AG04450 (cell line): ENCODE measurements around the gene CACNA2D3. TPM values are rescaled to one million over a fixed set of nuclear protein-coding genes. Genes with fewer than 3 reads are reported as not detected.
A peak's percentile ranks its signal among the peaks of the same experiment; 100 is the strongest.

Experiments
- CTCF ChIA-PET: fragments of 300-600, 350-600 bp; formaldehyde crosslinking; extraction: SDS; loops from one replicate; lab custom pipeline; 2022; ENCODE audit warnings: antibody characterized with exemption, inconsistent platforms; lab: Charles Lee
- POLR2A ChIA-PET: fragments of 350-600 bp; formaldehyde crosslinking; extraction: SDS; loops from one replicate; lab custom pipeline; 2021; ENCODE audit warnings: antibody characterized with exemption, inconsistent platforms; lab: Yijun Ruan, JAX
- DNase-seq: peaks from one replicate; pipeline ENCODE4 v3.0.0-alpha.2; 2011; ENCODE audit warnings: low read depth, low spot score
- H3K27ac ChIP-seq: one replicate; pipeline ENCODE4 v1.5.1; 2012; ENCODE audit warnings: low read depth, low read length, control low read depth
- H3K27me3 ChIP-seq: one replicate; pipeline ENCODE4 v1.6.0; 2012; ENCODE audit warnings: low read length; ENCODE audit not compliant: control insufficient read depth, insufficient read depth
- H3K4me3 ChIP-seq: 2 replicates; pipeline ENCODE4 v1.5.1; 2011; ENCODE audit warnings: mild to moderate bottlenecking, low read depth, low read length, control low read depth
- H3K9me3 ChIP-seq: 2 replicates; pipeline ENCODE4 v1.5.1; 2012; ENCODE audit warnings: low read length; ENCODE audit not compliant: control insufficient read depth, insufficient read depth
- polyA plus RNA-seq: library from polyadenylated mRNA; depleted of rRNA; stranded (reverse); fragments of >200 nt; gene quantifications from 2 replicates; pipeline ENCODE4 v1.2.3, GENCODE V29; 2011
- TF ChIP-seq, protein P1 (sequence below): IDR thresholded peaks from 2 replicates; pipeline ENCODE4 v1.5.1; 2011; ENCODE audit warnings: low read depth, low read length, control low read depth, inconsistent platforms

Gene CACNA2D3
- polyA plus RNA-seq, 1 experiment = 0.32 TPM

- TF ChIP-seq, protein P1, sequence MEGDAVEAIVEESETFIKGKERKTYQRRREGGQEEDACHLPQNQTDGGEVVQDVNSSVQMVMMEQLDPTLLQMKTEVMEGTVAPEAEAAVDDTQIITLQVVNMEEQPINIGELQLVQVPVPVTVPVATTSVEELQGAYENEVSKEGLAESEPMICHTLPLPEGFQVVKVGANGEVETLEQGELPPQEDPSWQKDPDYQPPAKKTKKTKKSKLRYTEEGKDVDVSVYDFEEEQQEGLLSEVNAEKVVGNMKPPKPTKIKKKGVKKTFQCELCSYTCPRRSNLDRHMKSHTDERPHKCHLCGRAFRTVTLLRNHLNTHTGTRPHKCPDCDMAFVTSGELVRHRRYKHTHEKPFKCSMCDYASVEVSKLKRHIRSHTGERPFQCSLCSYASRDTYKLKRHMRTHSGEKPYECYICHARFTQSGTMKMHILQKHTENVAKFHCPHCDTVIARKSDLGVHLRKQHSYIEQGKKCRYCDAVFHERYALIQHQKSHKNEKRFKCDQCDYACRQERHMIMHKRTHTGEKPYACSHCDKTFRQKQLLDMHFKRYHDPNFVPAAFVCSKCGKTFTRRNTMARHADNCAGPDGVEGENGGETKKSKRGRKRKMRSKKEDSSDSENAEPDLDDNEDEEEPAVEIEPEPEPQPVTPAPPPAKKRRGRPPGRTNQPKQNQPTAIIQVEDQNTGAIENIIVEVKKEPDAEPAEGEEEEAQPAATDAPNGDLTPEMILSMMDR = no peak
- DNase-seq = no peak
- CTCF ChIA-PET = interaction anchor here (0.6 to 2.0 kb wide), 3 partner anchors 11 to 83 kb away, joined by 4 read pairs; no protein-coding TSS in a partner anchor
- H3K9me3 ChIP-seq = no peaks in the 10 kb centered on the region
- H3K27me3 ChIP-seq = no peaks in the 10 kb centered on the region
- POLR2A ChIA-PET = interaction anchor here (0.6 to 1.0 kb wide), 4 partner anchors 10 to 595 kb away, joined by 3 to 8 read pairs (median 4); partner anchors contain the start of gene WNT5A
- H3K27ac ChIP-seq = peak overlapping the region; percentile 85
- no peak overlapping the region for H3K4me3 ChIP-seq
Observed at GRCh38 chr3:54892168-54892567, 769.8 kb downstream of the CACNA2D3 start.

GRCh38 chr3:54895613-54896012 lies 773.3 kb downstream of the CACNA2D3 start:
- Histone ChIP-seq H3K4me3 (no peak overlapping the region), H3K27ac (no peak overlapping the region), H3K9me3 (no peaks in the 10 kb centered on the region), H3K27me3 (no peaks in the 10 kb centered on the region)
- ChIA-PET POLR2A (no interaction called here), CTCF (no interaction called here)
- DNase-seq = no peak
- TF ChIP-seq, protein P1 = no peak

DNA sequence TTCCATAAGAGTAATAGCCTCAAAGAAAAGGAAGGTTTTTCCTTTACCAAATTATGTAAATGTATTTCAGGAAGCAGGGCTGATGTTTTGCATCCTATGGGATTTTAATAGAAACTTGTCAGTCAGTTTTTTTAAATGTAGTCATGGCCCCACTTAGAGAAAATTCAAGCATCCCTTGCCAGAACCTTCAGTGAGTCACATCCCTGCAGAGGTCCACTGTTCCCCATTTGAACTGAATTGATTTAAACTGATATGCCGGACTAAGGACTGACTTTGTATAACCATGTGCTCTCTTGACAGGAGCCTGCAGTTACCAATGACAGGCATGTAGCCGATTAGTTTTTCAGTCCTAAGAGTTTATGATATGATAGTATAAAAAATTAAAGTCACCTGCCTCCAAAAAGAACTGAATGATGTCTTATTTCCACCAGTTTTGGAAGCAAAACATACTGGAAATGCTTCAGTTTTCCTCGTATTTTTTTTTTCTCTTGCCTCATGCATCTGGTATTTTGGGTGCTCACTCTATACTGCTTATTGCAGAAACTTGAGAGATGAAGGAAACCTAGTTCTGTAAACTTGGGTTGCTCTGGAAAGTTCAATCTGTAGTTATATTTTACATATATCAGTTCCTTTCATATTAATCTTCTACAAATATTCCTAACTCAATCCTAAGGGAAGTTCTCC lies 774.8 kb downstream of the CACNA2D3 start:
- ChIA-PET CTCF (interaction anchor here (0.7 kb wide), 1 partner anchor 78 kb away, joined by 3 read pairs; no protein-coding TSS in a partner anchor), POLR2A (no interaction called here)
- TF ChIP-seq, protein P1 = no peak
- peak; percentile 34 for DNase-seq
- Histone ChIP-seq H3K27me3 (no peaks in the 10 kb centered on the region), H3K27ac (peak overlapping the region; percentile 40), H3K9me3 (no peaks in the 10 kb centered on the region), H3K4me3 (no peak overlapping the region)

- no peak overlapping the region for H3K27ac ChIP-seq
- CTCF ChIA-PET = interaction anchor here (1.6 kb wide), 1 partner anchor 44 kb away, joined by 7 read pairs; no protein-coding TSS in a partner anchor
- H3K4me3 ChIP-seq = no peak overlapping the region
- no peak for DNase-seq
- POLR2A ChIA-PET = no interaction called here
- H3K9me3 ChIP-seq = no peaks in the 10 kb centered on the region
- TF ChIP-seq, protein P1 = no peak
- H3K27me3 ChIP-seq = no peaks in the 10 kb centered on the region
Observed at GRCh38 chr3:54899273-54899672, 776.9 kb downstream of the CACNA2D3 start.

GRCh38 chr3:54900838-54901591 lies 778.7 kb downstream of the CACNA2D3 start:
- ChIA-PET CTCF (no interaction called here), POLR2A (no interaction called here)
- DNase-seq = no peak
- H3K27ac ChIP-seq = no peak overlapping the region
- H3K9me3 ChIP-seq = no peaks in the 10 kb centered on the region
- TF ChIP-seq, protein P1 = no peak
- H3K27me3 ChIP-seq = no peaks in the 10 kb centered on the region
- H3K4me3 ChIP-seq = no peak overlapping the region
